NCI-H128 (cell line): ENCODE results near the gene HYAL2.

ENCODE experiments used
- DNase-seq: peaks from one replicate; lab custom pipeline; 2025; ENCODE audit not compliant: unreplicated experiment; lab: John Stamatoyannopoulos, UW

The HYAL2 gene

DNA sequence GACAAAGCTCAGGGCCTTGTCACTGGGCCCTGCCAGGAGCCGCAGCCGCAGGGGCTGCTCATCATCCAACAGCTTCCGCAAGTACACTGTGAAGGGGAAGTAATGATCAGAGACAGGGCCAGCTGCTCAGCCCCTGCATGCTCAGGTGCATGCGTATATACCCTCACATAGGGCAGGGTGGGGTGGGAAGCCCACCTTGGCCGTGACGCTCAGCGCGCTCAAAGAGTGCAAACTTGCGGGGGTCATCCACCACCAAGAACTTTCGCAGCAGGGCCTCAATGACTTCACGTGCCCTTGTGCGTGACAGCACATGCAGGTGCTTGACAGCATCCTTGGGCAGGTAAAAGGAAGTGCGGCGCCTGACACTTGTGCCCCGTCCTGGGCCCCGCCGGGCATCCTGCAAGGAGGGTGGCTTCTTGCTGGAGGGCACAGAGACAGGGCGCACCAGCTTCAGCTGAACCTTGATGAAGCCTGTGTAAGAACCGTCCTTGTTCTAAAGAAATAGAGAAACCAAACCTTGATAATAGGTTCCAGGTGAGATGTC, 8.9 kb upstream of the HYAL2 start:
- no peak for DNase-seq

DNA sequence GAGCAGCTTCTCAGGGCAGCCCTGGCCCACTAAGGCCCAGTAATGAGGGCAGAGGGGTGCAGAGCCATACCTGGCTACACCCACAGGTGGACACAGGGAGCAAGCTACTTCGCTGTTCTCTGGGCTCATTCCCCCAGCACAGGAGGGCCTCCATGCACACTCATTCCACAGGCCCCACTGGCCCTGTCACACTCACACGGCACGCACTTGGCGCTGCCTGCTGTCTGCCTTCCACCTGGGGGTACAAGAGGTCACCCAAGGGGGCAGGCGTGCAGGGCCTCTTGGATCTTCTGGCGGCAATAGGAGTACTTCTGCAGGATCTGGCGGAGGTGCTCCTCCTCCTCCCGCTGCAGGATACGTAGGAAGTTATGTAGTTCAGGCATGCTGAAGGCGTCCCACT, 7.8 kb upstream of the HYAL2 start:
- DNase-seq, result no peak

DNA sequence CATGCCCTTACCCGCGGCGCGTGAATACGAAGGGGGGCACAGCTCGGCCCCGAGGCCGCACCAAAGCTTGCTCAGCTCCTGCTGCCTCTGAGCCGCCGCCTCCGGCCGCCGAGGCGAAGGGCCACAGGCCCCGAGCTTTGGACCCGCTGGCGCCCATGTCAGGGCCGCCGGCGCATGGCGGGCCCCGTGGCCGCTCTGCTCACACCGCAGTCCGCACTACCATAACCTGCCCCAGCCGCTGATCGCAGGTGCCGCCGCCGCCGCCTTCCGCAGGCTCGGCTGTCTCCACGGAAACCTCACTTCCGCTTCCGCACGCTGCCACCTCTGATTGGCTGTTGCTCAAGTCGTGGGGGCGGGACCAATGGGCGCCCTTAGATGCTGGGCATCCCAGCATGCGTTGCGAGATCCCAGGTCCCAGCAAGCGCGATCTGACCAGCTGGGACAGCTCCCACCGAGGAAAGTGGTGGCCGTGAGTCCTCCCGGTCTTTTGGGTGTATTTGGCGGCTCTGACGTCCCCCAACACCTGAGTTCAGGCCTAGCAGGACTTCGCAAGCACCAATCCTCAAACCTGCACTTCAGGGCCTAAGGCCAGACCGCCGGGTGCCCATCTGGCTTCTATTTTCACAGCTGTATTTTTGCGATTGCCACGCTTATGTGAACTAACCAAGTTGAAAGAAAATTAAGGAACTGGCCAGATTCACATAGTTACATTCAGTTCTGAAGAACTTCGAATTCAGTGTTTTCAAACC, 5.6 kb upstream of the HYAL2 start, which contains the start of gene TUSC2:
TUSC2 (minus strand) TSS at position 281 of the 749 bp plus-strand sequence; CDS start at position 157, 124 bp downstream.
- DNase-seq, result peak; percentile 91

DNA sequence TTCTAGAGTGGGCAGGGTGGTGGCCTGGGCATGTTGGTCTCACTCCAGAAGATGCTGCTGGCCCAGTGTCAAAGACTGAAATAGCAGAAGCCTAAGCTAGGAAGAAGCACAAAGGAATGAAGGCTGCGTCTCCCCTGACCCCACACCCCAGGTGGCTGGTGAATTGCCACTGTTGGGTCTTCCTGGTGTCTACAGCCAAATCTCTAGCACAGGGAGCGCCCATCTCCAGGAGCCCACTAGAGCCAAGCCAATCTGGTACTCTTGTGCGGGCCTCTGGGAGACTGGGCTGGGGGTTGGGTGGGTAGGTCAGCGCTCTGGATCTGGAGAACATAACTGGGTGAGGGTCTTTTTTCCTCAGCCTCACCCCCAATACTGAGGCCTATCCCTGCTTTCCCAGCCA, 4.6 kb upstream of the HYAL2 start:
- DNase-seq, result no peak

DNA sequence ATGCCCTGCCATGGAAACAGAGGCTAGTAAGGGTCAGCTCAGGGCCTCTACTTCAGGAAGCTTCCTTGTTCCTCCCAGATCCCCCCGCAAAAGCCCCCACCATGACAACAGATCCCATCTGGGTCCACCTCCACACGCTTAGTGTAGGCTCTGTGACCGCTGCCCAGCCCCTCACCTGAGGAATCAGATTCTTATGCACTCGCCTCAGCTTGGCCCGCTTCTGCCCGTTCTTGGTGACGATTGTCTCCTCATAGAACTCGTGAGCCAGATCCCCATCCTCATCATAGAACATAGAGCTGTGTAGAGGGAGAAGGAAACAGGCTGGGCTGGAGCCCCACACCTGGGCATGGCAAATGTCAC, 3.6 kb upstream of the HYAL2 start:
- no peak for DNase-seq

DNA sequence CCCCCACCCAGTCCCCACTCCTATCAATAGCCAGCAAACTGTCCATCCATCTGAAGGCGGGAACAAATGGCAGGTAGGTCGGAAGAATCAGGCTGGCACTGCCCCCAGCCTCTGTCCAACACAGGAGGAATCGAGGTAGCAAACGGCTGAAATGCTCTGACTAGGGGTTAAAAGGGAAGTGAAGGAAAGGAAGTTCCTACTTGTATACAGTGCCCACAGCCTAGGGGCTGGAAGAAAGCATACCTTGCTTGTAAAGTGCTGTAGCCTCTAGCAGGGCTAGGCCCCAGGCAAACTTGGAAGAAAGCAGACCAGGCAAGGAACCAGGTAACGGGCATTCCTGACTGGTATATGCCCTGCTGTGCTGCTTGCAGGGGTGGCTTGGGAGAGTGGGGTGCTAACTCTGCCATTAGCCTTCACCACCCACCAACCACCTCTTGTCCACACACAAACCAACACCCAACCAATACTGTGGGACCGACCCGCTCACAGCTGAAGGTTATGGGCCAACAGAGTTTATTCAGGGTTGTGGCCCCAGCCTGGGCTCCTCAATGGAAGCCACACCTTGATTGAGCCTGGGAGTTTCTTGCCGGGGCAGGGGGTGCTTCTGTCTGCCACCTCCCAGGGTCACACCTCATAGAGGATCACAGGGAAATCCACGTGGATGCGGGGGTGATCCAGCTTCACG, 3.1 kb upstream of the HYAL2 start:
- DNase-seq, result no peak

DNA sequence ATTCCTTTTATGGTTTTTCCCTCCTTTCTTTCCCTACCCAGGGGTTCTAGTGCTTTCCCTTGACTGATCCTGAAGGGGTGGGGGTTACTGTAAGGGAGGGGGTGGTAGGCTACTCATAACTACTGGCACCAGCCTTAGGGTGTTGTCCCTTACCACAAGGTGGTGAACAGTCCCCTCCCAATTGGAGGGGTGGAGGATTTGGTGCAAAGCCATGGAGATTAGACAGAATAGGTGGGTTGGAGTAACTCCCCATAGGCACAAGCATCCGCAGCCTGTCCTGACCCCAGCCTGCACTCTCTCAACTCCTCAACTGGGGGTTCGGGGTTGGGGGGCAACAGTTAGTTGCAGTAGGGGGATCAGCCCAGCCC, 2.6 kb upstream of the HYAL2 start:
- no peak for DNase-seq

DNA sequence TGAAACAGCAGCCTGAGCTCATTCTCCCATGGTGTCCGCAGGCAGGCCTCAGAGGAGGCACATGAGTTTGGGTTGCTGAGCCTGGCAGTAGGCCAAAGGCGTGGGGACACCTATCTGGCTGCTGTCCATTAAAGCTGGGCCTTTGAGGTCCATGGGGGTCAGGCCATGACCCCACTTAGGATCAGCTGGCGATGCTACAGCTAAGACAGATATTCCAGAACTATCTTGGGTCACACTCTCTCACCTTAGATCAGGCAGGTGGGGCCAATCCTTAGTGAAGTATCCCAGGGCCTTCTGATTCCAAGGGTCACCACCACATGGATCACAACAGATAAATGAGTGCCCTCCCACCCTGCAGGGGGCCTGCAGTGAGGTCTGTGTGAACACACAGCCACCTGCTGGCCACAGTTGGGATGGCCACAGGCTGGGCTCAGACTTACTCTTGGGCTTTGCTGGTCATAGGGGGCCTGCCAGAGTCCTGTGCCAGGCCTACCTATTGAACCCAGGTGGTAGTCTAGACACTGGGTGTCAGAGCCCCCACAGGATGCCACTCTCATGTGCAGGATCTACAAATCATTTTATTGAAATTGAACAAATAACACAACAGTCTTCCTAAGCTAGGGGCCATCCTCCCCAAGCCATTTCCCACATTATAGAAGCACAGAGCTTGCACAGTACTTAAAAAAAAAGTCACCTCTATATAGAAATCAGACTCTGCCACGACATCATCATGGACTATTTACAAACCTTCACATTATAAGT, 2.0 kb upstream of the HYAL2 start:
- peak; percentile 32 for DNase-seq

DNA sequence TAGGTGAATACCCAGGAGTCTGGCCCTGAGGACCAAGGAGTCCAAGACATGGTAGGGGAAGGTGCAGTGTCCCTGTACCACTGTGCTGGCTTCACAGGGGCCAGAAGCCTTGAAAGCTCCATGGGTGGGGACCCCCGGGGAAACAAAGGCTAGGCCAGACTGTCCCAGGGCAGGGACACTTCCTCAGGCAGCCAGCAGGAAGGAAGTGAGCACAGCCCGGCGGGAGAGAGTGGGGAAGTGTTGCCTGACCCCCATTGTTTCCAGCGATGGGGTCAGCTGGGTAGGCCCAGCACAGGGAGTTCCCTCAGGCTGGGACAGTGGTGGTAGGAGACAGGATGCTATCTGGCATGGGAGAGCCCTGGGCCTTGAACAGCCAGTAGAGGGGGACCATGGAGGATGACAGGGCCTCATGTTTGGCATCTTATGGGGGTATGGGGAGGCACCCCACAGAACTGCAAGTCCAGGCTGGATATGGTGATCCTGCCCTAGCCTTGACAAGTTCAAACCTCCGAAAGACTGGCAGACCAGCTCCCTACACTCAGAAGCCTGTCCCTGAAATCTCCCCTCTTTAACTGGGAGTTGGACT, 1.2 kb upstream of the HYAL2 start:
- DNase-seq, result no peak

DNA sequence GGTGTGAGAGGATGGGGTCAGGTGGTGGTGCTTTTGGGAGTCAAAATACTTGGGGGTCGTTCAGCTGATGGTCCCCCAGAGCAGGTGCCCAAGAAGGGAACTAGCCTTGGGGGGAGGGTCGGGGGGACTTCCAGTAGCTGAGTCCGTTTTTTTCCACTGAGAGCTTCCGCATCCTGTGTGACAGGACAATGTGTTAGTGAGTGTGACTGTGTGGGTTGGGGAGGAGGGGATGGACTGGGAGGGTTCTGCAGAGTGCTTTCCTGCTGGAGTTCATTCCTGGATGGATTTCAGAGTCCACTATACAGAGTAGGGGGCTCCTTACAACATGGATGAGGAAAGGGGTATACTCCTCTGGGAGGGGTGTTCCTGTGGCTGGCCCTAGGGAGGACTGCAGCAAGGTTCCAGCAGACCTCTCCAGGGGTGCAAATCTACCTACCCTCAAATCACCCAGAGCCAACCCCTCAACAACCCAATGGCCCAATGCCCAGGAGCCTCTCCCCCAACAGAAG, 601 bp upstream of the HYAL2 start:
- no peak for DNase-seq

DNA sequence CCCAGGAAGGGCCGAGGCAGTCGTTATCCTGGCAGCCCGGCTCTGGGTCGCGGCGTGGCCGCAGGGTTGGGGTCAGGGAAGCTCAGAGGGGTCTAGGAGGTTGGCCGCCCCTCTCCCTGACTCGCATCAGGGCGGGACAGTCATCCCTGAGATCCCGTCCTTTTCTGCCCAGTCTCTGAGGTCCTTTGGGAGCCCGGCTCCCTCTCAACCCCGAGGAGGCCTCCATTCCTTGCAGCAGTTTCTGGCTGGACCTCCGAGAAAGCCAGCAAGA, 495 bp downstream of the HYAL2 start:
- no peak for DNase-seq

DNA sequence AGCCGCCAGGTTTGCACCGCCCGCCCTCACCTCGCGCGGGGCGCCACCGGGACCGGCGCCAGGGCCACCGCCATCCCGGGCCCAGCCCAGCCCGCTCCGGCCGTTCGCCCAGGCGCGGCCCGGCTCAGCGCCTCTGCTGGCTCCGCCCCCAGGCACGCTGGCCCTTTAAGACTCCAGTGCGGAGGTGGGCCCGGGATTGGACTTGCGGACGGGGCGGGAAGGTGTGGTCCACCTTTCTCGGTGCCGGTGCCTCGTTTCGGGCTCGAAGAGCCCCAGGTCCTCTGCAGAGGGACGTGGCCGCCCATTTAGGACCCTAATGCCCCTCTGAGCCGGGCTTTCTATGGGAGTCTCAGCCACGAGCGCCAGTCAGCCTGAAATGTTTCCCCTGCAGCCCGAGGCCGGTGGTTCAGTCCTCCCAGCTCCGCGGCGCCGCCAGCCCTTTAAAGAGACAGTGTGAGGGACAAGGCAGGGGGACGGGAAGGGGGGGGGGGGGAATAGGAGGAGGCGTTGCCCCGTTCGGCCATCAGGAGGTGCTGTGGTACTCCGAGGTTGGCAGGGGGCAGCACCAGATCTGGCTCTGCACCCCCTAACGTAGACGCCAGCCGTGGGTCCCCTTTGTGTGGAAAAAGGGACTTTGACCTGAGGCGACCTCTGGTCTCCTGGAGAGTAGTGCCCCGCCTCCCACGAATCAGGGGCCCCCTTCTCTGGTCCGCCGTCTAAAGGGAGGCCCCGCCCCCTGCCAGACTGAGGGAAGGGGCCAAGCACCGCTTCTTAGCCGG, 1.0 kb downstream of the HYAL2 start:
- DNase-seq, result peak; percentile 40

DNA sequence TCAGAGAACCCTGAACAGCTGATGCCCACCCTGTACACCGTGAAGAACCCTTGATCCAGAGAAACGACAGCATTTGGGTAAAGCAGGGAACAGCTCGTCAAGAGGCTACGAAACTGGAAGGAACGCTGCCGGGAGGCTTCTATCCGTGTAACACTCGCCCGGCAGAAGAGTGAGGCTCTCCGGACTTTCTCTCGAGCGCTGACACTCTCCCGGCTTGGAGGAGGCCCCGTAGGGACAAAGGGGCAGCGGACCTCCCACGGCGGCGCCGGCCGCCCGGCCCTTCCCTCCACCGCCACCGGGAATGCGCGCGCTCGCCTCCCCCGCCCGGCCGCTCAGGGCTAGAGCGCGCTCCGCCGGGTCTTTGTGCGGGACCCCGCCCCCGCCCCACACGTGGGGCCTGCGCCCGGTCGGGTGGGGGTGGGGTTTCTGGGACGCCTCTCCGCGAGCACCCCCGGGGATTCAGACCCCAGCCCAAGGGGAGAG, 1.7 kb downstream of the HYAL2 start:
- no peak for DNase-seq

DNA sequence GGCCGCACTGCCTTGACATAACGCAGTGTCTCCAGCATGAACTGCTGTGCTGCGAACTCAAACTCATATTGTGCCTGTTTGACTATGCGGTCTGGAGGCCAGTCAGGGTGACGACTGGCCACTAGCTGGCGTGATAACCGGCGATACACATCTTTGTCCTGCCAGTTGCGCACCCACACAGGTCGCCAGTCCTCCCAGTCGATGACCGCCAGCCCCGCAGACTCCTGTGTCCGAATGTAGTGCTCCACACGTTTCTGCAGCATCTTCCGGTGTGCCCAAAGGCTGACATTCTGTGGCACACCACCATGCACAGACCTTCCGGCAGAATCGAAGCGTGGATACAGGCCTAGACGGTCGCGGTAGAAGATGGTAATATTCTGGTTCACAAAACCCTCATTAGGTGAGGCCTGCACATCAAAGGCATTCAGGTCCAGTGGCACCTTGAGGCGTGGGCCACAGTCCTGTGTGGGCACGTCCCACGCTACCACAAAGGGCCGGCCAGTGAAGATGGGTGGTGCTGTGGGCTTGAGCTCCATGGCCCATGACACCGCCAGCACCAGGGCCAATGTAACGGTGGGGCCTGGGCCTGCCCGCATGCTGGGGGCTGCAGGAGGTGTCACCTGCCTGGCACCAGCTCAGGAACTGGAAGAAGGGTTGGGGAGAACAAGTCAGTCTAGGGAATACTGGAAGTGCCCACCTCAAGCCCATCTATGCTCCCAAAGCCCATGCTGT, 2.5 kb downstream of the HYAL2 start:
- no peak for DNase-seq

DNA sequence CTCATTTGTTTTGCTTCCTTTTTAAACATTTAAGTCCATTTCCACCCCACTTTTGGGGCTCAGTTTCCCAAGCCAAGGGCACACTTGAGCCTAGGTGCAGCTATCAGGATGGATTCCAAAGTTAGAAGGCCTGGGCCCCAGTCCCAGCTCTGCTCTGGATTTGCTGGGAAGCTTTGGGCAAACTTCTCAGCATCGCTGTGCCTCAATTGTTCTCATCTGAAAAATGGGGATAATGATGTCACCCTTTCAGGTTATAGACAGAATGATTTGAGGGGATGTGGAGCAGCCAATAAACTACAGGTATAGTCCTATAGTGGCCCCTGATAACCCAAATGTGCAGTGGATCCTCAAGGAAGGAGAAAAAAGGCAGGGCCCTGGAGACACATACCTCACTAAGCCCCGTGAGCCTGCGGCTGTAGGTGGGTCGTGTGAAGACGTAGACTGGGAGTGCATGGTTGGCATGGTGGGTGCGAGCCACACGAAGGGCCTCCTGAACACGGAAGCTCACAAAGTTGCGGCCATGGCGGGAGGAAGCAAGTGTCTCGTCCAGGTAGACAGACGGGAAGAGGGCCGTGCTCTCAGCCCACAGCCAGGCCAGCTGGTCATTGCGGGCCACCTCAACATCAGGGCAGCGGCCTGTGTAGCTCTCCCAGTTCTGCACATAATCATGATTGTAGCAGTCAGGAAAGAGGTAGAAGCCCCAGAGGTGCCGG, 3.2 kb downstream of the HYAL2 start:
- no peak for DNase-seq

DNA sequence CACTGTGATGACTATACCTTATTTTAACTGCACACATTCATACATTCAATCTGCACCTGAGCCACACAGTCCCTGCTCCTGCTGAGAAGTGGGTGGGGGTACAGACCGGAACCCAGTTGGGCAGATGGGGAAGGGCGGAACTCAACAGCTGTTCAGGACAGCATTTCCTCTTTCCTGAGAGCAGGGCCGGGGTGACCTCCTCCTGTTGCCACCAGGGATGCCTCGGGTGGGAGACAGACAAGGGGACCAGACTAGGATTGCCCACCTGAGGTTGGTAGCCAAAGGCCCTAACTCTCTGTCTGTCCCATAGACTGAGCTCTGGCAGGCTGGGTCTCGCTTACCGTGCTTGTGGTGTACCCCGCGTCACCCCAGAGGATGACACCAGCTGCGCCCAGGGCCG, 3.9 kb downstream of the HYAL2 start:
- DNase-seq, result no peak

DNA sequence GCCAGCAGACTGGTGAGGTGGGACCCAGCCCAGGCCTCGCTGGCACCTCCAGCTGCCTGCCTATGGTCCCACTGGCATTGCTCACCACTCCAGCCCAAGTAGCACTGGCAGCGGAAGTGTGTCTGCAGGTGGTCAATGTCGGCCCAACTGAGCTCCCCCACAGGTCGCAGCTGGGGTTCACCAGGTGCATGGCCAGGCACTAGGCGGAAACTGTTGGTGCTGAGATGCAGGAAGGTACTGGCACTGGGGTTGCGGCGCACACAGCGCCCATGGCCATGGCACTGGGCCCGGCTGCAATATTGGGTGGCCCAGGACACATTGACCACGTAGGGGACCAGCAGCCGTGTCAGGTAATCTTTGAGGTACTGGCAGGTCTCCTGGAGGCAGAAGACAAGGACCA, 4.4 kb downstream of the HYAL2 start:
- no peak for DNase-seq

DNA sequence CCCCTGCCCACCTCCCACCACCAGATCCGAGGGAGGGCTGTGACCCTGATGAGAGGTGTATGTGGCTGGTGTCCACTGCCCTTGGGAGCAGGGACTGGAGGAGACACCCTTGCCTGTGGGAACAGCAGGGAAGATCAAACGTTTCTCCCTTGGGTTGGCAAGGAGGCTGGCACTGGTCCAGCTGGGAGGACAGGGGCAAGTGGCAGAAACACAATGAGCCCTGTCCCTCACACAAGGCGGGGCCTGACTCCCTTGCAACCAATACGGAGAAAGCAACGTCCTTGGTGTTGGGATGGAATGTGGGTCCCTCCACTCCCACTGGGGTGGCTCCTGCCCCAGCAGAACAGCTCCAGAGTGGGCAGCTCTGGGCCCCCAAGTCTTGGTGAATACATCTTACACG, 5.2 kb downstream of the HYAL2 start:
- DNase-seq, result no peak

DNA sequence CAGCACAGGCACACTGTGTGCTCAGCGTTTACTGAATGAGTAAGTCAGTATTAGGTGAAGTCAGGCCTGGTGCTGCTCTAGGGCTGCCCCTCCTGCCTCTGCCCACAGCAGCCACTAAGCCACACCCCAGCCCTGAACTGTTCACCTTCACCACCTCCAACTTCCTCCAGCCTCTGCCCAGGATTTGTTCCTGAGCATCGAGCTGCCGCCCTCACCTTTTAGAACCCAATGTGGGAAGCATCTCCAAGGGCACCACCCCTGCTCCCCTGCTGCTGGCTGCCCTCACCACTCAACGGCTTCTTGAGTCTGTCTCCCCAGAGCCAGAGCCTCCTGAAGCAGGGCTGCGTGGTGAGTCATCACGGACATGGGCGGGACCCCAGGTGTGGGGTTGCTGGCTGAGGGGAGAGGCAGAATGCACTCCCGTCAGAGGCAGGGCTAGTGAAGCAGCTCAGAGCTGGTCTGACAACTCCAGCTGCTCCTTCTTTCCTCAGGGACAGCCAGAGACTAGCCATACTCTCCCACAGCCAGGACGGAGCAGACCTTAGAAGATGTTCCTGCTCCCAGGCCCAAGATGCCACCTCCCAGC, 5.8 kb downstream of the HYAL2 start:
- no peak for DNase-seq
